K562 (cell line): ENCODE data around the gene ARMH3. TPM values are rescaled to one million over a fixed set of nuclear protein-coding genes. Genes with fewer than 3 reads are reported as not detected.

Source experiments
- ATAC-seq: fragments of 200-7000 bp; cut with Tn5 transposase; 3 replicates; pipeline ENCODE4 v1.9.1; 2020; ENCODE audit warnings: moderate library complexity
- BruUV-seq: library from RNA; stranded (reverse); fragments of 400-500 nt; replicated peaks from 2 replicates; lab custom pipeline; 2021; lab: Mats Ljungman, UMichigan
- CTCF ChIA-PET: fragments of 300-600 bp; formaldehyde crosslinking; extraction: SDS; loops from one replicate; lab custom pipeline; 2021; ENCODE audit warnings: low intra/inter-chr PET ratio; lab: Yijun Ruan, JAX
- POLR2A ChIA-PET: fragments of 300-600, 350-650 bp; sonication (Branson Sonifier 250); formaldehyde crosslinking; extraction: SDS; loops from one replicate; lab custom pipeline; 2021; ENCODE audit warnings: antibody characterized with exemption, inconsistent platforms; lab: Yijun Ruan, JAX
- DNase-seq, 4 experiments: peaks; one replicate each; pipeline versions ENCODE4 v3.0.0 to v3.0.0-alpha.2; 2011 to 2018; ENCODE audit warnings: low spot score in 3 of 4, mixed read lengths in 3 of 4; ENCODE audit errors: extremely low read depth in 1 of 4
- FAIRE-seq: peaks from 2 replicates; lab custom pipeline; 2011; peaks lifted over from hg19 to GRCh38; lab: Jason Lieb, UNC
- H2AFZ ChIP-seq: 2 replicates; pipeline ENCODE4 v1.6.0; 2011; ENCODE audit warnings: low read depth, low read length, control low read depth, inconsistent platforms
- H3K27ac ChIP-seq: fragments of 200-600 bp; 3 replicates; pipeline ENCODE4 v1.8.0; 2011; ENCODE audit warnings: low read depth, mild to moderate bottlenecking, control low read depth, inconsistent platforms, low read length, moderate library complexity, mixed read lengths; ENCODE audit errors: extremely low read depth
- H3K27me3 ChIP-seq, 2 experiments: fragments of 300-600 bp in 1 of 2; 2 replicates in 1 of 2; 3 replicates in 1 of 2; pipeline versions ENCODE4 v1.6.0 to v1.8.0; 2011; ENCODE audit warnings: inconsistent platforms in 2 of 2, low read length in 2 of 2, mild to moderate bottlenecking in 1 of 2, mixed read lengths in 1 of 2, moderate library complexity in 1 of 2; ENCODE audit not compliant: control insufficient read depth in 2 of 2, insufficient read depth in 2 of 2
- H3K36me3 ChIP-seq: fragments of 300-600 bp; 3 replicates; pipeline ENCODE4 v1.8.0; 2011; ENCODE audit warnings: mild to moderate bottlenecking, low read length, inconsistent platforms; ENCODE audit not compliant: control insufficient read depth, insufficient read depth
- H3K4me1 ChIP-seq, 2 experiments: fragments of 200-600 bp in 1 of 2; replicated peaks in 1 of 2; 2 replicates in 1 of 2; 3 replicates in 1 of 2; pipeline versions ENCODE4 v1.5.1 to v1.8.0; 2011; ENCODE audit warnings: inconsistent platforms in 2 of 2, low read length in 2 of 2, mild to moderate bottlenecking in 1 of 2, mixed read lengths in 1 of 2, moderate library complexity in 1 of 2; ENCODE audit not compliant: control insufficient read depth in 2 of 2, insufficient read depth in 2 of 2
- H3K4me2 ChIP-seq: 2 replicates; pipeline ENCODE4 v1.6.1; 2011; ENCODE audit warnings: low read length, control low read depth, inconsistent platforms, mixed read lengths; ENCODE audit not compliant: insufficient read depth
- H3K4me3 ChIP-seq: fragments of 200-600 bp; sonication (generic), shearing (Covaris generic); 2 replicates; pipeline ENCODE4 v1.5.1; 2016; ENCODE audit warnings: control low read depth, inconsistent platforms
- H3K79me2 ChIP-seq: fragments of 200-600 bp; 3 replicates; pipeline ENCODE4 v1.8.0; 2011; ENCODE audit warnings: low read length, inconsistent platforms; ENCODE audit not compliant: control insufficient read depth, insufficient read depth
- H3K9ac ChIP-seq, 2 experiments: 2 replicates each; pipeline versions ENCODE4 v1.6.0 to v1.6.1; 2011; ENCODE audit warnings: low read depth in 2 of 2, low read length in 2 of 2, control low read depth in 1 of 2, inconsistent platforms in 1 of 2, mild to moderate bottlenecking in 1 of 2, mixed read lengths in 1 of 2; ENCODE audit not compliant: insufficient read depth in 1 of 2
- H3K9me1 ChIP-seq: one replicate; pipeline ENCODE4 v1.6.0; 2011; ENCODE audit warnings: inconsistent platforms, mild to moderate bottlenecking, low read length, moderate library complexity; ENCODE audit not compliant: control insufficient read depth, insufficient read depth
- H3K9me3 ChIP-seq: replicated peaks from 2 replicates; pipeline ENCODE4 v1.5.1; 2011; ENCODE audit warnings: low read depth, low read length, inconsistent platforms; ENCODE audit not compliant: control insufficient read depth, insufficient read depth
- H4K20me1 ChIP-seq: replicated peaks from 2 replicates; pipeline ENCODE4 v1.6.1; 2011; ENCODE audit warnings: low read length, inconsistent platforms, mixed read lengths; ENCODE audit not compliant: control insufficient read depth, insufficient read depth
- ARID1B ChIP-seq: fragments of 450-650 bp; IDR thresholded peaks from 2 replicates; pipeline ENCODE4 v1.6.1; 2016; ENCODE audit warnings: antibody characterized with exemption, mild to moderate bottlenecking, inconsistent platforms
- C11orf30 ChIP-seq: fragments of 450-650 bp; IDR thresholded peaks from 2 replicates; pipeline ENCODE4 v1.6.1; 2016; ENCODE audit warnings: low read depth, mild to moderate bottlenecking
- MNT ChIP-seq, 2 experiments: fragments of 450-650 bp; conservative IDR thresholded peaks; 2 replicates each; pipeline ENCODE4 v1.6.1; 2017; ENCODE audit warnings: mild to moderate bottlenecking in 2 of 2, moderate library complexity in 2 of 2
- PBX2 ChIP-seq, 2 experiments: IDR thresholded peaks in 1 of 2; conservative IDR thresholded peaks in 1 of 2; 2 replicates each; pipeline ENCODE4 v1.6.1; 2016; ENCODE audit warnings: low read depth in 2 of 2, mild to moderate bottlenecking in 1 of 2, missing compliant biosample characterization in 1 of 2, missing genetic modification characterization in 1 of 2, moderate library complexity in 1 of 2
- PCBP1 ChIP-seq: fragments of 200-400 bp; formaldehyde crosslinking; IDR thresholded peaks from 2 replicates; pipeline ENCODE4 v1.6.1; 2018; ENCODE audit warnings: mild to moderate bottlenecking, low read depth, low read length; ENCODE audit not compliant: poor library complexity, severe bottlenecking
- PHF8 ChIP-seq: fragments of 200-600 bp; sonication (generic); IDR thresholded peaks from 2 replicates; pipeline ENCODE4 v1.6.1; 2012; ENCODE audit warnings: mixed run types, mild to moderate bottlenecking, inconsistent platforms, low read length, moderate library complexity, borderline replicate concordance
- POLR2B ChIP-seq: fragments of 450-650 bp; IDR thresholded peaks from 2 replicates; pipeline ENCODE4 v1.6.1; 2018; ENCODE audit warnings: low read depth; ENCODE audit not compliant: partially characterized antibody
- SAP30 ChIP-seq: fragments of 200-600 bp; sonication (generic); IDR thresholded peaks from 2 replicates; pipeline ENCODE4 v1.6.1; 2012; ENCODE audit warnings: borderline replicate concordance, low read depth, mild to moderate bottlenecking, moderate library complexity, low read length, control low read depth, inconsistent platforms; ENCODE audit not compliant: insufficient read depth, poor library complexity, severe bottlenecking
- SIN3A ChIP-seq, 2 experiments: fragments of 150-350 bp in 1 of 2; IDR thresholded peaks; 2 replicates each; pipeline ENCODE4 v1.6.1; 2011 to 2016; ENCODE audit warnings: borderline replicate concordance in 2 of 2, low read depth in 2 of 2, low read length in 2 of 2, mild to moderate bottlenecking in 2 of 2, moderate library complexity in 2 of 2; ENCODE audit not compliant: control insufficient read depth in 1 of 2
- SMARCA4 ChIP-seq: fragments of 450-650 bp; IDR thresholded peaks from 2 replicates; pipeline ENCODE4 v1.6.1; 2016
- SREBF2 ChIP-seq: sonication (generic); formaldehyde crosslinking; IDR thresholded peaks from 2 replicates; pipeline ENCODE4 v1.4.0; 2020; ENCODE audit warnings: mild to moderate bottlenecking, missing genetic modification reagents
- TAL1 ChIP-seq: fragments of 450-650 bp; IDR thresholded peaks from 2 replicates; pipeline ENCODE4 v1.6.1; 2016; ENCODE audit warnings: mild to moderate bottlenecking
- ZNF174 ChIP-seq: fragments of 250-450 bp; sonication (Bioruptor Pico); IDR thresholded peaks from 2 replicates; pipeline ENCODE4 v1.4.0; 2020; ENCODE audit warnings: mild to moderate bottlenecking
- WGBS: fragments of 100-300 bp; shearing (Covaris generic); methylation state at CpG from one replicate; pipeline ENCODE4 v1.1.6; 2016; ENCODE audit warnings: low coverage, mixed read lengths; ENCODE audit not compliant: insufficient coverage; ENCODE audit errors: missing lambda C conversion rate; 5-methylcytosine and 5-hydroxymethylcytosine counted together
- in situ Hi-C: fragments of 300-500 bp; cut with MboI; formaldehyde crosslinking; loops from 4 replicates; pipeline ENCODE4 v1.15.0; 2018; ENCODE audit warnings: inconsistent platforms, mixed read lengths
- intact Hi-C: fragments of 100-400 bp; cut with micrococcal nuclease; formaldehyde crosslinking; loops from 2 replicates; pipeline ENCODE4 v1.14.2; 2022
- polyA plus RNA-seq, 8 experiments: library from polyadenylated mRNA; depleted of rRNA in 4 of 8; stranded (reverse) in 5 of 8; unstranded in 3 of 8; fragments of >200 nt; fragmentation: Nextera tagmentation in 2 of 8; fragmentation: Illumina TruSeq in 1 of 8; extraction: Ambion mirVana in 2 of 8; extraction: Trizol in 1 of 8; gene quantifications; 2 replicates each; pipeline versions ENCODE4 v1.2.1 to v1.2.3, GENCODE V29; 2011 to 2014; ENCODE audit warnings: inconsistent platforms in 1 of 8, missing spikeins in 1 of 8
- total RNA-seq, 7 experiments: library from RNA; depleted of rRNA in 6 of 7; stranded (reverse); fragments of >200 nt in 6 of 7; fragmentation: Illumina TruSeq in 2 of 7; extraction: Trizol in 2 of 7; gene quantifications; 2 replicates each; pipeline versions ENCODE4 v1.2.1 to v1.2.3, GENCODE V29; 2011 to 2021; ENCODE audit warnings: low replicate concordance in 1 of 7
- TF ChIP-seq, protein P1 (sequence below): sonication (generic); formaldehyde crosslinking; IDR thresholded peaks from 2 replicates; pipeline ENCODE4 v1.9.0; 2022; ENCODE audit warnings: mild to moderate bottlenecking, missing genetic modification reagents

Gene ARMH3
- total and polyA plus RNA-seq, 9 of the 15 experiments (the other 6 are each of a cell fraction or from before 2014, with no cell fraction given) = 0.29 to 0.73 TPM; not detected in 7

GRCh38 chr10:102064868-102065560, 9.0 kb upstream of the ARMH3 start, which contains the start of gene HPS6 (continued):
- TF ChIP-seq MNT (conservative IDR thresholded peaks at IDR 0.05) (peak; percentile 88 to 95), PCBP1 (peak; percentile 33), POLR2B (peak; percentile 55), SIN3A (IDR thresholded peaks at IDR 0.05; ENCODE audit: borderline replicate concordance in 2 of 2, control insufficient read depth in 1 of 2, low read depth in 2 of 2, low read length in 2 of 2) (peak in 1 of 2 experiments; percentile 94; a peak in 3 of 4 replicates), ZNF174 (CRISPR knock-in tag) (no peak), PHF8 (peak; percentile 85; the same call in 1 of the 2 replicates), C11orf30 (peak; percentile 59)

DNA sequence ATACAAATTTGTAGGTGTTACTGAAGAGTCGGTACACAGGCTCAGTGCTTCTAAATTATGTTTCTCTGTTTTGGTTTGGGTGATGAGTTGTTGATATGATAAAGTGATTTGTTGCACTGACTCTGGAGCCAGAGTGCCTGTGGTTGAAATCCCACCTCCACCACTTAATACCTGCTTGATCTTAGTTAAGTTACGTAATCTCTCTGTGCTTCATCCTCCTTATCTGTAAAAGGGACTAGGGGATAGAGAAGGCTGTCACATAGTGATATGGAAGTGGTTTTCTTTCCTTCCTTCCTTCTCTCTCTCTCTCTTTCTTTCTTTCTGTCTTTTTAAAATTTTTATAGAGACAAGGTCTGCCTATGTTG, 8.5 kb upstream of the ARMH3 start:
- peaks cover 9% of the 10 kb centered on the region; the same call in 1 of the 3 replicates for H3K36me3 ChIP-seq
- ChIA-PET POLR2A (no interaction called here), CTCF (no interaction called here)
- 0% methylated on average over 1 of the region's 2 CpGs for WGBS
- no TSS peak for BruUV-seq
- peak overlapping the region in 1 of 2 experiments; percentile 80; a peak in 2 of 4 replicates for H3K9ac ChIP-seq
- FAIRE-seq (no peak), DNase-seq (peak in 1 of 4 experiments; percentile 35), ATAC-seq (no peak)
- H4K20me1 ChIP-seq = peaks cover 5% of the 10 kb centered on the region; the same call in 1 of the 2 replicates
- H3K79me2 ChIP-seq = peaks cover 21% of the 10 kb centered on the region
- H3K9me1 ChIP-seq = peaks cover 4% of the 10 kb centered on the region
- H3K4me2 ChIP-seq = peak overlapping the region; percentile 84
- H3K4me3 ChIP-seq = peak overlapping the region; percentile 92
- intact Hi-C loops = loop anchor here (2.0 kb wide), 1 partner anchor 48 kb away; no protein-coding TSS in a partner anchor
- H3K27me3 ChIP-seq = no peaks in the 10 kb centered on the region
- no peaks in the 10 kb centered on the region for H3K9me3 ChIP-seq
- in situ Hi-C loops = no loop called here
- H3K4me1 ChIP-seq = peaks cover 25 to 38% of the 10 kb centered on the region in 2 experiments; a peak in 4 of 5 replicates
- H2AFZ ChIP-seq = peak overlapping the region; percentile 92
- H3K27ac ChIP-seq = peak overlapping the region; percentile 76; the same call in 2 of the 3 replicates
- peak; percentile 64 for TF ChIP-seq TAL1
- TF ChIP-seq ARID1B = peak; percentile 80
- peak; percentile 71; the same call in 1 of the 2 replicates for TF ChIP-seq SMARCA4
- TF ChIP-seq PBX2 (CRISPR knock-in tag; IDR thresholded peaks at IDR 0.05; ENCODE audit: low read depth) = no peak
- peak; percentile 47 for TF ChIP-seq PBX2 (tag; conservative IDR thresholded peaks at IDR 0.05; ENCODE audit: low read depth)
- TF ChIP-seq SAP30 = no peak
- no peak for TF ChIP-seq SREBF2
- TF ChIP-seq, protein P1, sequence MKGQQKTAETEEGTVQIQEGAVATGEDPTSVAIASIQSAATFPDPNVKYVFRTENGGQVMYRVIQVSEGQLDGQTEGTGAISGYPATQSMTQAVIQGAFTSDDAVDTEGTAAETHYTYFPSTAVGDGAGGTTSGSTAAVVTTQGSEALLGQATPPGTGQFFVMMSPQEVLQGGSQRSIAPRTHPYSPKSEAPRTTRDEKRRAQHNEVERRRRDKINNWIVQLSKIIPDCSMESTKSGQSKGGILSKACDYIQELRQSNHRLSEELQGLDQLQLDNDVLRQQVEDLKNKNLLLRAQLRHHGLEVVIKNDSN (CRISPR knock-in tag) = no peak
